PC-9 (cell line): ENCODE results near the gene ZNF263.

Experiments used
- CTCF ChIP-seq: fragments of 200-600 bp; sonication (generic); conservative IDR thresholded peaks from 2 replicates; pipeline ENCODE4 v1.6.1; 2017; ENCODE audit warnings: mixed run types, antibody characterized with exemption, mild to moderate bottlenecking, moderate library complexity
- EZH2 ChIP-seq: fragments of 200-600 bp; sonication (generic); IDR thresholded peaks from 2 replicates; pipeline ENCODE4 v1.8.0; 2017; ENCODE audit warnings: antibody characterized with exemption, low read depth

GRCh38 chr16:3321816-3322215 is 38.5 kb downstream of the ZNF263 start:
- TF ChIP-seq CTCF (no peak), EZH2 (no peak)
